ENCODE measurements around the gene GPATCH2L.
A peak's percentile ranks its signal among the peaks of the same experiment; 100 is the strongest.

The GPATCH2L gene

DNA sequence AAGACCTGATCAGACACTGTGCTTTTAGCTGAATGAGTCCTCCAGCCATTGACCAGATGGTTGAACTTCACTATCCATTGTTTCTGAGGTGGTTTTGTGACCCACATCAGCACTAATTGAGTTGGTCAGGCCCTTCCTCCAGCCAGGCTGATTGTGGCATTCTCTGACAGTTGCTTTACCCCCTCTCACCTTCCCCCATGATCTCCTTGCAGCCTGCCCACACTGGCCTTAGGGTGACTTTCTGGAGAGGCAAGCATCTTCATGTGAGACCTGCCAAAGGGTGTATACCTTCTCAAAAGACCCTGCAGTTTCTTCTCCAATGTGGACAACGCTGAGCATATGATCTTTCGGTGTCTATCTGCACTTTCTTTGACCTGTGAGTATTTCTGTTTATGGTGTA is 83.9 kb downstream of the GPATCH2L start:
- no peak for TF ChIP-seq CTCF (IDR thresholded peaks at IDR 0.05; ENCODE audit: insufficient read depth, low read depth, low read length, missing control alignments)
- H3K4me3 ChIP-seq (ENCODE audit: low read depth, low read length): no peak overlapping the region
- DNase-seq (ENCODE audit: low read depth): peak; percentile 17

DNA sequence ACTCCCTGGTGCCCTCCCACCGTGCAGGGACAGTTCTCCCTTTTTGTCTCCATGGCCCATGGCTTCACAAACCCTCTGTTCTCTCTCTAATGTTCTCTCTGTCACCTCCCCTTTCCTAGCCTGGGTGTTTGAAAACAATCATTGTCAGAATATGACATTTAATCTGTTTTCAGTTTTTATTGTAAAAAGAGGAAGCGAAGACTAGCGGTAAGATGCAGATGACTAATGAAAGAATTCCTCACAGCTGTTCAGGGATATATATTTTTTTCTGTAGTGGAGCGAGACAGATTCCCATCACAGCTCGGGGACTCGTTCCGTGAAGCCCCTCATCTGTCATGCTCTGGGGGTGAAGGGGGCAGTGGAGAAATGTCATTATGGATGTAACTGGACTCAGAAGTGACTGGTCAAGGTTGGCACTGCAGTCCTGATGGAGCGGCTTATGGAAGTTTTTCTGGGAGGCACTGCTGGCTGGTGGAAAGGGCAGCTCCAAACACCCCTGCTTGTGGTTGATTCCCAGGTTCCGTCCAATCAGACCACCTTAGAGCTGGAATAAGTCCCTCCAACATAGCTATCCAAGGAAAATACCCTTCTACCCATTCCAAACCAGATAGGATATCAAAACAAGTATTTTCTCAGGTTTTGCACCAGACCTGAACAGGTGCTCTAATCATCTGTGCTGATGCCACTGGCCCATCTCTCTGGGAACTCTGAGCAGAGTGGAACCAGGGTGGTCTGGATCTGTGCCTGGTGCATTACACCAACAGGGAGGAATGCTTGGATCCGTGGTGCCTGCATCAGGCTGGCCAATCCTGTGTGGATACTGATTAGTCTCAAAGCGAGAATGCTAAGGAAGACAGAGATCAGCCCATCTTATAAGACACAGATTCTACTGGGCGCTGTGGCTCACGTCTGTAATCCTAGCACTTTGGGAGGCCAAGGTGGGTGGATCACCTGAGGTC is 84.7 kb downstream of the GPATCH2L start:
- DNase-seq (ENCODE audit: low read depth): peak; percentile 55
- no peak overlapping the region for H3K4me3 ChIP-seq (ENCODE audit: low read depth, low read length)
- TF ChIP-seq CTCF (IDR thresholded peaks at IDR 0.05; ENCODE audit: insufficient read depth, low read depth, low read length, missing control alignments): no peak

DNA sequence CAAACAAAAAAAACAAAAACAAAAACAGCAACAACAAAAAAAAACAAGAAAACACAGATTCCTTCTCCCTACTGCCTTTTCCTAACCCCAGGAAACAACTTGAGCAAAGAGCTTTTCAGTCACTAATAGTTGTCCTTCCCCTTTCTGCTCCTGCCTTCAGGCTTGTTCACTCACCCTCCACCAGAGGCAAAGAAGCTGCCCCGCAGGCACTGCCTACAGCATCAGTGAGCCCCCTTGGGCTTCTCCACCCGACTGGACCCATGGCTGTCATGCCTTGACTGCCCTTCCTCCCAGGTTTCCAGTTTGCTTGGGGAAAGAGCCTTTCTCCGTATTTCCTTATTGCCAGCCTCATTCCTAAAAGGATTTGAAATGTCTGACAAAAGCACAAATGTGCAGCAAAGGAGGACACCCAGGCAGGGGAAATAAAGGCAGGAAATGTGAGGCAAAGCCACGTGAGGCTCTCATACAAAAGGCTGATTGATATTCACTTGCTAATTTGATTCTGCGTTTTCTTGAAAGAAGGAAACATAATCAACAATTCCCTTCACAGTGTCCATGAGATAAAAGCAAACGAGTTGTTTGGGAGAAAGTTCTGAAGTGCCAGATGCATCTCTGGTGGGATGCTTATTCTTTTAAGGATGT is 85.7 kb downstream of the GPATCH2L start:
- DNase-seq (ENCODE audit: low read depth): no peak
- no peak overlapping the region for H3K4me3 ChIP-seq (ENCODE audit: low read depth, low read length)
- no peak for TF ChIP-seq CTCF (IDR thresholded peaks at IDR 0.05; ENCODE audit: insufficient read depth, low read depth, low read length, missing control alignments)

- H3K4me3 ChIP-seq (ENCODE audit: low read depth, low read length): no peak overlapping the region
- TF ChIP-seq CTCF (IDR thresholded peaks at IDR 0.05; ENCODE audit: insufficient read depth, low read depth, low read length, missing control alignments): no peak
- DNase-seq (ENCODE audit: low read depth): no peak
Measured at GRCh38 chr14:76245097-76245496, 93.4 kb downstream of the GPATCH2L start.

DNA sequence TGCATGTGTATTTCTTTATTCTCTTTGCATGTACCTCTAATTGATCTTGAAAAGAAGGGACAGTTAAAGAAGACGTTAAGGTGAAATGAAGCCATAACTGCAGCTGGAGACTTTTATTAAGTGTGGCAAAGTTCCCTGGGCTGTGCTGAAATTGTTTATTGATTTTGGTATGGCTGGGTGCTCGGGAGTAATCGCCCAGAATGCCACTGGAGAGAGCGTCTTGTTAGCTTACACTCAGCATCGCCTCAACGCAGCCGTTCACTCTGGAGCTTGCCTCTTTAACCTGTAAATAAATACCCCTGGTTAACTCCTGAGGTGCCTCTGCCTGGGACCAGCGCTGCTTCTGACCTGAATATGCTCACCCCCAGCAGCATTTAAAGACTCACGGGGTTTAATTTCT is 98.6 kb downstream of the GPATCH2L start:
- no peak overlapping the region for H3K4me3 ChIP-seq (ENCODE audit: low read depth, low read length)
- TF ChIP-seq CTCF (IDR thresholded peaks at IDR 0.05; ENCODE audit: insufficient read depth, low read depth, low read length, missing control alignments): no peak
- no peak for DNase-seq (ENCODE audit: low read depth)

DNA sequence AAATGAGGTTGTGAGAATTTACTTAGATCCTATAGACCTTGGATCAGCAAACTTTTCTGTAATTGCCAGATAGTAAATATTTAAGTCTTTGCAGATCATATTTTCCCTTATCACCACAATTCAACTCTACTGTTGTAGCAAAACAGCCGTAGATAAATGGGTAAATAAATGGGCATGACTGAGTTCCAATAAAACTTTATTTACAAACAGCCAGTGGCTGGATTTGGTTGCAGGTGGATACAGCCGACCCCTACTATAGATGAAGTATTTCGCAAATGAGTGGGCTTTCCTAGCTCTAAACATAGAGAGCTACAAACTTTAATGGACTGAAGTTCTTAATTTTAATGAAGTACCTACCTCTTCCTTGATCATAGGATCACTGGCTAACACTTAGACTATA is 100.7 kb downstream of the GPATCH2L start:
- no peak for DNase-seq (ENCODE audit: low read depth)
- no peak overlapping the region for H3K4me3 ChIP-seq (ENCODE audit: low read depth, low read length)
- no peak for TF ChIP-seq CTCF (IDR thresholded peaks at IDR 0.05; ENCODE audit: insufficient read depth, low read depth, low read length, missing control alignments)
